Nephron progenitor cell (in vitro differentiated cells): ENCODE results near the gene NUP50.

ENCODE experiments used
- DNase-seq: peaks from one replicate; pipeline ENCODE4 v3.0.0; 2021
- H3K27ac Mint-ChIP-seq: 2 replicates; pipeline ENCODE4 v1.8.0; 2021; ENCODE audit warnings: mild to moderate bottlenecking, moderate library complexity, mixed read lengths
- H3K27me3 Mint-ChIP-seq: 2 replicates; pipeline ENCODE4 v1.8.0; 2021; ENCODE audit warnings: mild to moderate bottlenecking, low read depth, mixed read lengths; ENCODE audit not compliant: poor library complexity
- H3K36me3 Mint-ChIP-seq: 2 replicates; pipeline ENCODE4 v1.8.0; 2021; ENCODE audit warnings: low read depth, mixed read lengths
- H3K4me1 Mint-ChIP-seq: 2 replicates; pipeline ENCODE4 v1.8.0; 2021; ENCODE audit warnings: mixed read lengths
- H3K4me3 Mint-ChIP-seq: 2 replicates; pipeline ENCODE4 v1.8.0; 2021; ENCODE audit warnings: mild to moderate bottlenecking, moderate library complexity, mixed read lengths
- H3K9me3 Mint-ChIP-seq: 2 replicates; pipeline ENCODE4 v1.8.0; 2021; ENCODE audit warnings: mild to moderate bottlenecking, moderate library complexity, mixed read lengths
- TF ChIP-seq, protein P1 (sequence below): fragments of 200-600 bp; sonication (generic); IDR thresholded peaks from 2 replicates; pipeline ENCODE4 v1.5.0; 2021; ENCODE audit warnings: antibody characterized with exemption

NUP50 gene

DNA sequence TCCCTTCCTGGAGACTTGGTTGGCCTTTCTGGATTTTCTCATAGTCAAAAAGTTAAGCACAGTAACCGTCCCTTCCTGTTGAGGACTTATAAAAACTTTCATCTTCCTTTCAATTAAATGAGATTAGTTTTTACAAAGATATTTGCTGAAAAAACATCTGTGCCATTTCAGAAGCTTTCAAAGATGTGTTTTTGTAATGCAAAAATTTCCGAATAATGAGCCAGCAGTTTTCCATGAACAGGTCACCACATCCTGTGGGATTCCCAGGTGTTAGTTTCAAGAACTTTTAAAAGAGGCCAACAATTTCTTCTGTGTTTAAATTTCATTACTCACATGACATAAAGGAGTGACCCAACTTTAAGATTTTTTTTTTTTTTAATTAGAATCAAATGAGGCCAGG lies 18.0 kb downstream of the NUP50 start:
- H3K4me1 Mint-ChIP-seq = no peaks in the 10 kb centered on the region
- H3K27ac Mint-ChIP-seq = no peak overlapping the region
- H3K36me3 Mint-ChIP-seq = peaks cover 85% of the 10 kb centered on the region
- no peaks in the 10 kb centered on the region for H3K27me3 Mint-ChIP-seq
- H3K4me3 Mint-ChIP-seq = no peak overlapping the region
- DNase-seq = no peak
- TF ChIP-seq, protein P1, sequence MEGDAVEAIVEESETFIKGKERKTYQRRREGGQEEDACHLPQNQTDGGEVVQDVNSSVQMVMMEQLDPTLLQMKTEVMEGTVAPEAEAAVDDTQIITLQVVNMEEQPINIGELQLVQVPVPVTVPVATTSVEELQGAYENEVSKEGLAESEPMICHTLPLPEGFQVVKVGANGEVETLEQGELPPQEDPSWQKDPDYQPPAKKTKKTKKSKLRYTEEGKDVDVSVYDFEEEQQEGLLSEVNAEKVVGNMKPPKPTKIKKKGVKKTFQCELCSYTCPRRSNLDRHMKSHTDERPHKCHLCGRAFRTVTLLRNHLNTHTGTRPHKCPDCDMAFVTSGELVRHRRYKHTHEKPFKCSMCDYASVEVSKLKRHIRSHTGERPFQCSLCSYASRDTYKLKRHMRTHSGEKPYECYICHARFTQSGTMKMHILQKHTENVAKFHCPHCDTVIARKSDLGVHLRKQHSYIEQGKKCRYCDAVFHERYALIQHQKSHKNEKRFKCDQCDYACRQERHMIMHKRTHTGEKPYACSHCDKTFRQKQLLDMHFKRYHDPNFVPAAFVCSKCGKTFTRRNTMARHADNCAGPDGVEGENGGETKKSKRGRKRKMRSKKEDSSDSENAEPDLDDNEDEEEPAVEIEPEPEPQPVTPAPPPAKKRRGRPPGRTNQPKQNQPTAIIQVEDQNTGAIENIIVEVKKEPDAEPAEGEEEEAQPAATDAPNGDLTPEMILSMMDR = no peak
- H3K9me3 Mint-ChIP-seq = no peaks in the 10 kb centered on the region

DNA sequence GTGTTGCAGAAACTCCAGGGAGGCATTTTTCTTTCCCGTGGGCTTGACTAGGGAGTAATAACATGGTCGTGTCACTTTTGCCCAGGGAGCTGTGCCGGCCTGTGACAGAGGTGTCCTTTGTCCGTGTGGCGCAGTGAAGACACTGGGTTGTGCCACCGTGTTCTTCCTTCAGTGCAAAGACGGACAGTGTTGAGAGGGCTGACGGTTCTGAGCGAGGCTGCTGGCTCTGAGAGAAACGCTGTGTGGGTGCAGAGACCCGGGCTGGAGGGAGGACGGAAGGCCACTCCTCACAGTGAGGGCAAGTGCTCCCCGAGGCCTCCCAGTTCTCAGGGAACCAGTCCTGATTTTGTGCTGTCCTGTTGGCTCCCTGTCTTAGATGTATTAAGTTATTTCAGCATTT lies 20.2 kb downstream of the NUP50 start:
- Mint-ChIP-seq H3K27ac (peak overlapping the region; percentile 72), H3K27me3 (no peaks in the 10 kb centered on the region), H3K4me3 (no peak overlapping the region), H3K9me3 (no peaks in the 10 kb centered on the region), H3K36me3 (peaks cover 64% of the 10 kb centered on the region), H3K4me1 (peaks cover 18% of the 10 kb centered on the region)
- TF ChIP-seq, protein P1 = no peak
- DNase-seq = no peak

DNA sequence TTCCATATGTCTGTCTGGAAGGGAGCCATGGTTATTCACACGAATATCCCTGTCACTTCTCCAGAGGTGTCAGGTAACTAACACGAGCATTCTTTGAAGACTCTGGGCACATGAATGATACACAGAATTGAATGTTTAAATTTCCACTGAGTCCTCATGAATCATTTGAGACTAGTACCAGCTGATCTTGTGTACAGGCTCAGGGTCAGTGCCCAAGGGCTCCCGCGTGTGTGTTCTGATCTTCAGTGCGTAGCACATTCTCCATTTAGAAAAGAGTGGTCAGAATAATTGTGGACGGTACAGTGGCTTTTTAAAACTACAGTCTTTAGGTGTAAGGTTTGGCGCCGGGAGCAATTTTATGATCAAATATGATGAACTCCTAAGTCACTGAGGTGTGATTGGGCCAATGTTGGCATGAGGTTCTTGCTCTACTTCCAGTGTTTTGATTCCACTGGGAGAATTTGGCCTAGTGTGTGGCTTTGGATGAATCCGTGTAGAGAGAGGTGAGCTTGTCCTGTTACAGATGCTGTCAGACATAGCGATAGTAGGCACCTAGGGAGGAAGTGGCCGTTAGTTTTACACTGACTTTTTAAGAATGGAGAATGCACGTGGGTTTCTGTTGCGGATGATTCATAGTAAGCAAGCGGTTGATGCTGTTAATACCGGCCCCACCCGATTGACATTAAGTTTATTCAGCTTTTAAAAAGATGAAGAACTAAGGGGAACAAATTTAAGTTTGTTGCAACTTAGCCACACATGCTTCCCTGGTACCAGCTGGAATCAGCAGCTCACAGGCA lies 22.2 kb downstream of the NUP50 start:
- H3K36me3 Mint-ChIP-seq = peaks cover 44% of the 10 kb centered on the region
- peak overlapping the region; percentile 2 for H3K27ac Mint-ChIP-seq
- peaks cover 4% of the 10 kb centered on the region for H3K27me3 Mint-ChIP-seq
- peaks cover 26% of the 10 kb centered on the region for H3K4me1 Mint-ChIP-seq
- DNase-seq = no peak
- TF ChIP-seq, protein P1 = no peak
- H3K4me3 Mint-ChIP-seq = no peak overlapping the region
- no peaks in the 10 kb centered on the region for H3K9me3 Mint-ChIP-seq

DNA sequence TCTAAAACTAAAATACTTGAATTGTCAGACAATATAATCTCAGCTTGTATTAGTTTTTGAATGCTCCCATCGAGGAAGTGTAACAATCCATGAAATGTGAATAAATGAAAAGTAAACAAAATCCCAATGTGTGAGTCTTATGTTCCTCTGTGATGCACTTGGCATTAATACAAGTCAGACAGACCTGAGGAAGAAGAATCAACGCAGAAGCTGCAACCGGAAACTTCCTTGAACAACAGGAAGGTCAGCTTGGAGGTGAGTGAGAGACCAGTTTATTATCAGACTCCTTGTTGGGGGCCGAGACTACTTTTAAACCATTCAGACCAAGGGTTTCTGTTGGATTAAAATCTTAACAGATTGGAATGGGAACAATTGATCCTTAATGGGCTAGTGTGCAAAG lies 24.2 kb downstream of the NUP50 start:
- DNase-seq = no peak
- peaks cover 29% of the 10 kb centered on the region for H3K36me3 Mint-ChIP-seq
- H3K4me3 Mint-ChIP-seq = no peak overlapping the region
- peaks cover 4% of the 10 kb centered on the region for H3K27me3 Mint-ChIP-seq
- H3K4me1 Mint-ChIP-seq = peaks cover 37% of the 10 kb centered on the region
- peak overlapping the region; percentile 81 for H3K27ac Mint-ChIP-seq
- TF ChIP-seq, protein P1 = no peak
- H3K9me3 Mint-ChIP-seq = no peaks in the 10 kb centered on the region

DNA sequence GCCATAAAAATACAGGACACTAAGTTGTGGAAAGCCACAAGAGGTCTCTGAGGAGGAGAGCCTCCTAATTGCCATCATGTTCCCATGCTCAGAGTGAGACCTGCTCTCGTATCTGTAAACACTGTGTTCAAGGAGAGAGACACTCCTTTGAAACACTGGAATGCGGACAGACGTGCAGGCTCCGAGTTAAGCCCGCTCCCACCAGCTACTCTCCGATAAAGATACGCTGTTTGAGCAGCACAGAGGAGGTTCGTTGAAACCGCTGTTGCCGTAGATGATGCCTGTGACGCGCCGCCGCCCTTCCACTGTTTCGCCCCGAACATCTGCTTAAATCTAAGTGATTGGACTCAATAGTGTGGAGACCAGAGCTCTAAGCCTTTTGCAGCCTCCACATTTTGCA lies 25.1 kb downstream of the NUP50 start:
- peaks cover 39% of the 10 kb centered on the region for H3K4me1 Mint-ChIP-seq

More for the DNA sequence above, 25.1 kb downstream of the NUP50 start:
- Mint-ChIP-seq H3K36me3 (peaks cover 20% of the 10 kb centered on the region), H3K27me3 (peaks cover 4% of the 10 kb centered on the region), H3K9me3 (no peaks in the 10 kb centered on the region), H3K4me3 (no peak overlapping the region), H3K27ac (peak overlapping the region; percentile 93)
- TF ChIP-seq, protein P1 = no peak
- DNase-seq = no peak
